Lower lobe of right lung (tissue), 2 donors: Measurements from ENCODE around the gene BCAR1. TPM values are rescaled to one million over a fixed set of nuclear protein-coding genes. Genes with fewer than 3 reads are reported as not detected.
A peak's percentile ranks its signal among the peaks of the same experiment; 100 is the strongest.
"Not testable (repeated sequence)": the region's sequence is repeated elsewhere in the genome, so short reads cannot be mapped to it uniquely, and the experiment has no call there.

Experiments used
- ATAC-seq, 2 donors: fragments of 200-7000 bp; cut with Tn5 transposase; one replicate each; pipeline ENCODE4 v1.9.1; 2020 to 2022; ENCODE audit warnings: mild to moderate bottlenecking in 2 of 2, moderate library complexity in 2 of 2
- DNase-seq: peaks from one replicate; pipeline ENCODE4 v3.0.0-alpha.2; 2020
- H3K27ac ChIP-seq: fragments of 200-600 bp; one replicate; pipeline ENCODE4 v1.8.0; 2022
- H3K27me3 ChIP-seq: fragments of 200-600 bp; one replicate; pipeline ENCODE4 v1.8.0; 2022; ENCODE audit warnings: low read depth
- H3K36me3 ChIP-seq: fragments of 200-600 bp; one replicate; pipeline ENCODE4 v1.8.0; 2022; ENCODE audit warnings: mild to moderate bottlenecking
- H3K4me1 ChIP-seq: fragments of 200-600 bp; one replicate; pipeline ENCODE4 v1.8.0; 2022
- H3K4me3 ChIP-seq: fragments of 200-600 bp; one replicate; pipeline ENCODE4 v1.8.0; 2022; ENCODE audit warnings: mild to moderate bottlenecking
- H3K9me3 ChIP-seq: fragments of 200-600 bp; one replicate; pipeline ENCODE4 v1.8.0; 2022
- CTCF ChIP-seq: fragments of 200-600 bp; IDR thresholded peaks from one replicate; pipeline ENCODE4 v1.8.0; 2022; ENCODE audit warnings: antibody characterized with exemption, mild to moderate bottlenecking
- intact Hi-C: fragments of 100-400 bp; cut with DNase I; formaldehyde crosslinking; loops from one replicate; pipeline ENCODE4 v1.11.0; 2022
- total RNA-seq: library from RNA; stranded (reverse); fragmentation: NEBNext Ultra II Directional; extraction: Animal tissue kit (Norgen Biotek cat#: 25700); gene quantifications from one replicate; pipeline ENCODE4 v1.2.1, GENCODE V29; 2021
- donor health status: DM: no; HTN: yes; CAD: no; lungs with severe emphysema.

BCAR1 gene
- total RNA-seq, 1 donor from 2014 or later: 65.1 TPM

- no peak overlapping the region for H3K27ac ChIP-seq
- DNase-seq: no peak
- intact Hi-C loops: no loop called here
- TF ChIP-seq CTCF: no peak
- no peaks in the 10 kb centered on the region for H3K27me3 ChIP-seq
- H3K36me3 ChIP-seq: no peaks in the 10 kb centered on the region
- ATAC-seq: no peak
- H3K4me3 ChIP-seq: no peak overlapping the region
- H3K4me1 ChIP-seq: no peaks in the 10 kb centered on the region
- no peaks in the 10 kb centered on the region for H3K9me3 ChIP-seq
These were observed 28.9 kb upstream of the BCAR1 start for GRCh38 chr16:75280331-75280804.

- Histone ChIP-seq H3K4me1 (no peaks in the 10 kb centered on the region), H3K4me3 (no peak overlapping the region), H3K27ac (no peak overlapping the region), H3K27me3 (no peaks in the 10 kb centered on the region), H3K9me3 (no peaks in the 10 kb centered on the region), H3K36me3 (no peaks in the 10 kb centered on the region)
- no peak for TF ChIP-seq CTCF
- ATAC-seq: peak; percentile 36 to 42
- no peak for DNase-seq
- intact Hi-C loops: no loop called here
These were observed 27.9 kb upstream of the BCAR1 start for GRCh38 chr16:75279305-75279704.

- intact Hi-C loops: no loop called here
- H3K9me3 ChIP-seq: no peaks in the 10 kb centered on the region
These were observed 21.9 kb upstream of the BCAR1 start for GRCh38 chr16:75273054-75273925.

GRCh38 chr16:75272629-75273028 is 21.2 kb upstream of the BCAR1 start:
- DNase-seq, H3K27me3 ChIP-seq, H3K27ac ChIP-seq, H3K4me1 ChIP-seq, H3K4me3 ChIP-seq, intact Hi-C loops, H3K9me3 ChIP-seq, H3K36me3 ChIP-seq, ATAC-seq: not testable (repeated sequence)

More at GRCh38 chr16:75273054-75273925, 21.9 kb upstream of the BCAR1 start:
- H3K27ac ChIP-seq: no peak overlapping the region
- H3K4me3 ChIP-seq: no peak overlapping the region
- ATAC-seq (no peak), DNase-seq (no peak)
- no peaks in the 10 kb centered on the region for H3K36me3 ChIP-seq
- H3K27me3 ChIP-seq: no peaks in the 10 kb centered on the region
- H3K4me1 ChIP-seq: peaks cover 6% of the 10 kb centered on the region
- TF ChIP-seq CTCF: no peak

- ATAC-seq: peak in 1 of 2 donors; percentile 18
These were observed 20.7 kb upstream of the BCAR1 start for GRCh38 chr16:75272097-75272551.

More at GRCh38 chr16:75272097-75272551, 20.7 kb upstream of the BCAR1 start:
- TF ChIP-seq CTCF: no peak
- Histone ChIP-seq H3K4me3 (no peak overlapping the region), H3K4me1 (peaks cover 6% of the 10 kb centered on the region), H3K27ac (no peak overlapping the region), H3K27me3 (no peaks in the 10 kb centered on the region), H3K36me3 (no peaks in the 10 kb centered on the region), H3K9me3 (no peaks in the 10 kb centered on the region)
- intact Hi-C loops: no loop called here
- DNase-seq: no peak
